GM23248 (cell line): ENCODE data around the gene MX2.

Experiments used
- EZH2 ChIP-seq: fragments of 200-600 bp; sonication (generic); IDR thresholded peaks from 2 replicates; pipeline ENCODE4 v1.6.1; 2018; ENCODE audit warnings: antibody characterized with exemption, mild to moderate bottlenecking; ENCODE audit not compliant: insufficient read depth, poor library complexity, severe bottlenecking
- EZH2phosphoT487 ChIP-seq: fragments of 200-600 bp; sonication (generic); IDR thresholded peaks from 2 replicates; pipeline ENCODE4 v1.6.1; 2018; ENCODE audit warnings: antibody characterized with exemption, moderate library complexity, mild to moderate bottlenecking, low read depth; ENCODE audit not compliant: insufficient read depth

DNA sequence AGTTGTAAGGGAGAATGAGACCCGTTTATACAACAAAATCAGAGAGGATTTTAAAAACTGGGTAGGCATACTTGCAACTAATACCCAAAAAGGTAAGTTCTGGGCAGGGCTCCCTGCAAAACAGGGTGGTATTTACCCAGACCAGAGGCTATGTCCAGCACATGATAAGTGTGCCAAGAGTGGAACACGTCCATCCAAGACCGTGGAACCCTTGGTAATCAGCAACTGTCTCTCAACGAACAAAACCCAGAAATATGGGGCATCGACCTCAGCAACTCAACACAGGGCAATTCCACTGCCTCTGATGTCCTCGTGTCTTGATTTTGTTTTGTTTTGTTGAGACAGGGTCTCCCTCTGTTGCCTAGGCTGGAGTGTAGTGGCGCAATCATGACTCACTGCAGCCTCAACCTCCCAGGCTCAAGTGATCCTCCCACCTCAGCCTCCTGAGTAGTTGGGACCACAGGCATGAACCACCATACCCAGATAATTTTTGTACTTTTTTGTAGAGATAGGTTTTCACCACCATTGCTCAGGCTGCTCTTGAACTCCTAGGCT lies 37.5 kb downstream of the MX2 start:
- TF ChIP-seq EZH2 (no peak), EZH2phosphoT487 (no peak)
